Loucy (cell line): Measurements from ENCODE around the gene SPDYA.

Experiments
- CTCF ChIP-seq: fragments of 200-600 bp; sonication (generic); conservative IDR thresholded peaks from 2 replicates; pipeline ENCODE4 v1.5.1; 2014; ENCODE audit warnings: mild to moderate bottlenecking, antibody characterized with exemption, low read length
- EZH2phosphoT487 ChIP-seq: fragments of 200-600 bp; IDR thresholded peaks from 2 replicates; pipeline ENCODE4 v1.6.1; 2018; ENCODE audit warnings: antibody characterized with exemption, mild to moderate bottlenecking, moderate library complexity, borderline replicate concordance

- TF ChIP-seq CTCF (no peak), EZH2phosphoT487 (no peak)
These were observed 7.4 kb downstream of the SPDYA start for GRCh38 chr2:28818053-28818452.
